ENCODE results near the gene ROR2. TPM values are rescaled to one million over a fixed set of nuclear protein-coding genes. Genes with fewer than 3 reads are reported as not detected.

The ROR2 gene
- total RNA-seq, 3 donors from 2014 or later (not counting 1 experiment from before 2014, with no cell fraction given) = 1.7 TPM; not detected in 2

- no peak for ATAC-seq
- DNase-seq = no peak
- H3K4me1 ChIP-seq (ENCODE audit: control insufficient read depth, insufficient read depth, low read length) = no peaks in the 10 kb centered on the region
- 87% methylated on average over 3 of the region's 4 CpGs for WGBS (ENCODE audit: insufficient coverage)
- no peaks in the 10 kb centered on the region for H3K36me3 ChIP-seq (ENCODE audit: control insufficient read depth, insufficient read depth, low read length)
- TF ChIP-seq CTCF (IDR thresholded peaks at IDR 0.05) = no peak
- Mint-ChIP-seq H3K36me3 (no peaks in the 10 kb centered on the region), H3K27me3 (ENCODE audit: low read depth in 2 of 2) (peaks cover 17 to 28% of the 10 kb centered on the region in 2 donors), H3K4me3 (no peak overlapping the region), H3K9me3 (no peaks in the 10 kb centered on the region), H3K4me1 (no peaks in the 10 kb centered on the region), H3K27ac (no peak overlapping the region)
- no peaks in the 10 kb centered on the region for H3K27me3 ChIP-seq (ENCODE audit: control insufficient read depth, insufficient read depth, low read length)
- no peak overlapping the region for H3K4me3 ChIP-seq (ENCODE audit: low read length)
- no peaks in the 10 kb centered on the region for H3K9me3 ChIP-seq (ENCODE audit: control insufficient read depth, insufficient read depth, low read length)
- H3K27ac ChIP-seq (ENCODE audit: low read length) = no peak overlapping the region
- intact Hi-C loops (cut with micrococcal nuclease) = no loop called here
Measured at GRCh38 chr9:91863469-91863868, 86.6 kb downstream of the ROR2 start.

DNA sequence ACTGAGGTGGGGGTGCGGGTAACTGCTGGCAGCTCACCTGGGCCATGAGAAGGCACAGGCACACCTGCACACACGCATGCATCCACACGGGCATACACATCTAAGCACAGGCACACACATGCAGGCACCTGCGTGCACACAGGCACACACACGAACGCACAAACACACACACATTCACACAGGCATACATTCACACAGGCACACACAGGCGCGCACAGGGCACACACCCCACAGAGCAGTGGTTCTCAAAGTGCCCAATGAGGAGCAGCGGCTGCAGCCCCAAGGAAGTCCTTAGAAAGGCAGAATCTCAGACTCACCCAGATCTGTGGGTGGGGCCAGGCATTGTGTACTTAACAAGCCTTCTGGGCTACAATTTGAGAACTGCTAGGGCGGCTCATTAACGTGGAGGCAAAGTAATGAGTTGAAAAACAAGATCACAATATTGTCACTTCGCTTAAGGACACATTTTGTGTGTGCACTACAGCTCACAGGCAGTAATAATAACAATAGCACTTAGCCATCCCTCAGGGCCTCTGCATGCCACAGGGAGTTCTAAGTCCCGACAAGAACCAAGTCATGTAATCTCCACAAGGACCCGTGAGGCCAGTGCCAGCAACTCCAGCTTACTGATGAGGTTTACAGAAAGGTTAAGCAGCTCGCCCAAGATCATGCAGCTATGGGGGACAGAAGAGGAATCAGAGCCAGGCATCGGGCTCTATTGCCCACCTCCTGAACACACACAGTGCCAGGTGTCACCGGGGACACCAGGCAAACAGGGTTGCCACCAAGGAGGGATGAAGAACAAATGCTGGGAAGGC, 91.6 kb downstream of the ROR2 start:
- Histone ChIP-seq H3K9me3 (ENCODE audit: control insufficient read depth, insufficient read depth, low read length) (no peaks in the 10 kb centered on the region), H3K4me3 (ENCODE audit: low read length) (no peak overlapping the region), H3K27ac (ENCODE audit: low read length) (no peak overlapping the region), H3K36me3 (ENCODE audit: control insufficient read depth, insufficient read depth, low read length) (no peaks in the 10 kb centered on the region), H3K27me3 (ENCODE audit: control insufficient read depth, insufficient read depth, low read length) (no peaks in the 10 kb centered on the region), H3K4me1 (ENCODE audit: control insufficient read depth, insufficient read depth, low read length) (no peaks in the 10 kb centered on the region)
- H3K4me3 Mint-ChIP-seq = no peak overlapping the region
- H3K9me3 Mint-ChIP-seq = no peaks in the 10 kb centered on the region
- no peak for TF ChIP-seq CTCF (IDR thresholded peaks at IDR 0.05)
- no peaks in the 10 kb centered on the region for H3K36me3 Mint-ChIP-seq
- no peak for ATAC-seq
- intact Hi-C loops (cut with micrococcal nuclease) = no loop called here
- H3K4me1 Mint-ChIP-seq = no peaks in the 10 kb centered on the region
- no peak overlapping the region for H3K27ac Mint-ChIP-seq
- H3K27me3 Mint-ChIP-seq (ENCODE audit: low read depth in 2 of 2) = peaks cover 3 to 5% of the 10 kb centered on the region in 2 donors
- DNase-seq = no peak
- WGBS (ENCODE audit: insufficient coverage) = 91% methylated on average over 17 of the region's 17 CpGs

- Mint-ChIP-seq H3K4me3 (no peak overlapping the region), H3K27me3 (ENCODE audit: low read depth in 2 of 2) (no peaks in the 10 kb centered on the region), H3K36me3 (no peaks in the 10 kb centered on the region), H3K4me1 (no peaks in the 10 kb centered on the region), H3K9me3 (no peaks in the 10 kb centered on the region), H3K27ac (no peak overlapping the region)
- no peaks in the 10 kb centered on the region for H3K4me1 ChIP-seq (ENCODE audit: control insufficient read depth, insufficient read depth, low read length)
- H3K36me3 ChIP-seq (ENCODE audit: control insufficient read depth, insufficient read depth, low read length) = no peaks in the 10 kb centered on the region
- H3K9me3 ChIP-seq (ENCODE audit: control insufficient read depth, insufficient read depth, low read length) = no peaks in the 10 kb centered on the region
- WGBS (ENCODE audit: insufficient coverage) = 64% methylated on average over 25 of the region's 27 CpGs
- H3K27me3 ChIP-seq (ENCODE audit: control insufficient read depth, insufficient read depth, low read length) = no peaks in the 10 kb centered on the region
- no peak overlapping the region for H3K27ac ChIP-seq (ENCODE audit: low read length)
- intact Hi-C loops (cut with micrococcal nuclease) = no loop called here
- H3K4me3 ChIP-seq (ENCODE audit: low read length) = no peak overlapping the region
- ATAC-seq = no peak
- TF ChIP-seq CTCF (IDR thresholded peaks at IDR 0.05) = no peak
- DNase-seq = no peak
Measured at GRCh38 chr9:91857291-91858212, 92.5 kb downstream of the ROR2 start.

Measured in natural killer cell (primary cell).